Measurements from ENCODE around the gene VWA3A. TPM values are rescaled to one million over a fixed set of nuclear protein-coding genes. Genes with fewer than 3 reads are reported as not detected.

VWA3A gene
- total and polyA plus RNA-seq, 2 of the 4 experiments (the other 2 are of a cell fraction): not detected

DNA sequence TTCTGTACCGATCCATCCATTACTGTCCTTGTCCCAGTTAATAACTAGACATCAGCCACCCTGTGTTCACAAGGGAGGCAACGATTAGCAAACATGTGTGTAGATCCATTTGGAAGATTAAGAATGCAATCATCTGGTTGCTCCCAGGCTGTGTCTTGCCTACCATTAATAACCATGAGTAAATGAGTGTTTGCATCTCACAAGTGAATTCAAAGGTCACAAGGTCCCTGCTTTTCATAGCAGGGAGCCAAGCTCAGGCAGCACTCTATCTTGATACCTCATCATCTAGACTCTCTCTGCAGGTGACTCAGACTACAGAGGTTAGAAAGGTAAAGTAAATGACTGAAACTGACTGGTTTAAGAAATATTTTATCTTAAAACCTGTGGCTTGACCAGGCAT is 25.3 kb downstream of the VWA3A start:
- Histone ChIP-seq H3K4me1 (ENCODE audit: control insufficient read depth, insufficient read depth, low read length) (no peaks in the 10 kb centered on the region), H3K14ac (replicated peaks; ENCODE audit: low read depth, low read length) (no peak overlapping the region), H4K5ac (ENCODE audit: low read depth, low read length) (no peak overlapping the region), H3K4ac (ENCODE audit: low read depth, low read length) (no peak overlapping the region), H3K18ac (ENCODE audit: low read depth, low read length) (no peak overlapping the region), H3K9ac (ENCODE audit: low read depth, low read length) (no peak overlapping the region), H2BK15ac (ENCODE audit: low read depth, low read length) (no peak overlapping the region), H2AFZ (replicated peaks; ENCODE audit: low read length, poor library complexity) (no peak overlapping the region), H3K23ac (ENCODE audit: low read depth, low read length) (no peak overlapping the region), H3K79me1 (ENCODE audit: low read depth in 1 of 2, low read length in 2 of 2) (no peaks in the 10 kb centered on the region), H3K56ac (ENCODE audit: extremely low read depth, insufficient read depth, low read length) (no peak overlapping the region), H3K4me3 (ENCODE audit: insufficient read depth, low read depth, low read length) (no peak overlapping the region), H4K20me1 (ENCODE audit: insufficient read depth, low read length) (no peaks in the 10 kb centered on the region), H2BK5ac (ENCODE audit: low read depth, low read length, poor library complexity, severe bottlenecking) (no peak overlapping the region), H4K91ac (ENCODE audit: insufficient read depth, low read depth, low read length) (no peak overlapping the region), H2AK9ac (replicated peaks; ENCODE audit: low read depth, low read length, poor library complexity) (no peak overlapping the region), H2BK20ac (ENCODE audit: low read depth, low read length) (no peak overlapping the region), H3K27me3 (ENCODE audit: control insufficient read depth, insufficient read depth, low read length) (peaks cover 6% of the 10 kb centered on the region), H3K9me3 (ENCODE audit: control insufficient read depth, insufficient read depth, low read length) (no peaks in the 10 kb centered on the region), H3K27ac (ENCODE audit: insufficient read depth, low read length) (no peak overlapping the region), H2AK5ac (ENCODE audit: low read depth, low read length) (no peak overlapping the region), H4K8ac (ENCODE audit: low read depth in 2 of 2, low read length in 2 of 2) (no peak overlapping the region), H2BK120ac (ENCODE audit: low read depth, low read length) (no peak overlapping the region), H3K9me1 (ENCODE audit: insufficient read depth, low read length) (peaks cover 5% of the 10 kb centered on the region; the same call in 1 of the 2 replicates), H3K36me3 (ENCODE audit: control insufficient read depth, insufficient read depth, low read length) (no peaks in the 10 kb centered on the region), H3K4me2 (ENCODE audit: low read depth, low read length) (no peak overlapping the region)
- no peak for ATAC-seq (ENCODE audit: low read depth)
- CTCF ChIA-PET: no interaction called here
- dilution Hi-C loops (cut with HindIII; ENCODE audit: low sequenced_read_pairs, unreplicated experiment): no loop called here
- TF ChIP-seq SMC3 (IDR thresholded peaks at IDR 0.05; ENCODE audit: low read depth, low read length): no peak
- TF ChIP-seq, protein P1, sequence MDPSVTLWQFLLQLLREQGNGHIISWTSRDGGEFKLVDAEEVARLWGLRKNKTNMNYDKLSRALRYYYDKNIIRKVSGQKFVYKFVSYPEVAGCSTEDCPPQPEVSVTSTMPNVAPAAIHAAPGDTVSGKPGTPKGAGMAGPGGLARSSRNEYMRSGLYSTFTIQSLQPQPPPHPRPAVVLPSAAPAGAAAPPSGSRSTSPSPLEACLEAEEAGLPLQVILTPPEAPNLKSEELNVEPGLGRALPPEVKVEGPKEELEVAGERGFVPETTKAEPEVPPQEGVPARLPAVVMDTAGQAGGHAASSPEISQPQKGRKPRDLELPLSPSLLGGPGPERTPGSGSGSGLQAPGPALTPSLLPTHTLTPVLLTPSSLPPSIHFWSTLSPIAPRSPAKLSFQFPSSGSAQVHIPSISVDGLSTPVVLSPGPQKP (IDR thresholded peaks at IDR 0.05; ENCODE audit: borderline replicate concordance, low read depth, low read length): no peak
- TF ChIP-seq CEBPB (IDR thresholded peaks at IDR 0.05; ENCODE audit: low read depth, low read length): no peak
- TF ChIP-seq RCOR1 (IDR thresholded peaks at IDR 0.05; ENCODE audit: insufficient replicate concordance, low read length): no peak
- TF ChIP-seq NFE2L2 (IDR thresholded peaks at IDR 0.05; ENCODE audit: low read depth, low read length): no peak
- TF ChIP-seq, protein P2, sequence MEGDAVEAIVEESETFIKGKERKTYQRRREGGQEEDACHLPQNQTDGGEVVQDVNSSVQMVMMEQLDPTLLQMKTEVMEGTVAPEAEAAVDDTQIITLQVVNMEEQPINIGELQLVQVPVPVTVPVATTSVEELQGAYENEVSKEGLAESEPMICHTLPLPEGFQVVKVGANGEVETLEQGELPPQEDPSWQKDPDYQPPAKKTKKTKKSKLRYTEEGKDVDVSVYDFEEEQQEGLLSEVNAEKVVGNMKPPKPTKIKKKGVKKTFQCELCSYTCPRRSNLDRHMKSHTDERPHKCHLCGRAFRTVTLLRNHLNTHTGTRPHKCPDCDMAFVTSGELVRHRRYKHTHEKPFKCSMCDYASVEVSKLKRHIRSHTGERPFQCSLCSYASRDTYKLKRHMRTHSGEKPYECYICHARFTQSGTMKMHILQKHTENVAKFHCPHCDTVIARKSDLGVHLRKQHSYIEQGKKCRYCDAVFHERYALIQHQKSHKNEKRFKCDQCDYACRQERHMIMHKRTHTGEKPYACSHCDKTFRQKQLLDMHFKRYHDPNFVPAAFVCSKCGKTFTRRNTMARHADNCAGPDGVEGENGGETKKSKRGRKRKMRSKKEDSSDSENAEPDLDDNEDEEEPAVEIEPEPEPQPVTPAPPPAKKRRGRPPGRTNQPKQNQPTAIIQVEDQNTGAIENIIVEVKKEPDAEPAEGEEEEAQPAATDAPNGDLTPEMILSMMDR (conservative IDR thresholded peaks at IDR 0.05; ENCODE audit: low read depth, low read length): no peak
- no peak for TF ChIP-seq CHD1 (IDR thresholded peaks at IDR 0.05; ENCODE audit: low read depth, low read length)
- TF ChIP-seq RAD21 (IDR thresholded peaks at IDR 0.05; ENCODE audit: low read length): no peak
- TF ChIP-seq, protein P3, sequence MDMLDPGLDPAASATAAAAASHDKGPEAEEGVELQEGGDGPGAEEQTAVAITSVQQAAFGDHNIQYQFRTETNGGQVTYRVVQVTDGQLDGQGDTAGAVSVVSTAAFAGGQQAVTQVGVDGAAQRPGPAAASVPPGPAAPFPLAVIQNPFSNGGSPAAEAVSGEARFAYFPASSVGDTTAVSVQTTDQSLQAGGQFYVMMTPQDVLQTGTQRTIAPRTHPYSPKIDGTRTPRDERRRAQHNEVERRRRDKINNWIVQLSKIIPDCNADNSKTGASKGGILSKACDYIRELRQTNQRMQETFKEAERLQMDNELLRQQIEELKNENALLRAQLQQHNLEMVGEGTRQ (IDR thresholded peaks at IDR 0.05; ENCODE audit: low read depth, low read length): no peak
- no peak for TF ChIP-seq MAZ (IDR thresholded peaks at IDR 0.05; ENCODE audit: borderline replicate concordance, low read depth, low read length)
- no peak for TF ChIP-seq MAFK (IDR thresholded peaks at IDR 0.05; ENCODE audit: low read depth, low read length)
- TF ChIP-seq BHLHE40 (IDR thresholded peaks at IDR 0.05; ENCODE audit: low read depth, low read length): no peak
- no peak for DNase-seq
- in situ Hi-C loops (cut with MboI; ENCODE audit: low sequenced_read_pairs): no loop called here
- BruUV-seq (replicated peaks): no TSS peak
- POLR2A ChIA-PET (ENCODE audit: unreplicated experiment): no interaction called here
- intact Hi-C loops (cut with micrococcal nuclease): no loop called here
- no CpG with 5 or more reads among the region's 2 CpGs for WGBS, 2 experiments (ENCODE audit: extremely low coverage in 2 of 2, insufficient read length in 1 of 2)

Measured in IMR-90 (cell line).